Right atrium auricular region (tissue), 2 donors: ENCODE measurements around the gene LAMB1. TPM values are rescaled to one million over a fixed set of nuclear protein-coding genes. Genes with fewer than 3 reads are reported as not detected.

Experiments used
- DNase-seq: peaks from one replicate; pipeline ENCODE4 v3.0.0-alpha.2; 2019; ENCODE audit warnings: low spot score
- H3K27ac ChIP-seq, 2 donors: fragments of 200-600 bp; sonication (generic); 1 replicate in 1 of 2; 2 replicates in 1 of 2; pipeline ENCODE4 v1.5.1; 2016 to 2019
- H3K27me3 ChIP-seq, 2 donors: fragments of 200-600 bp; sonication (generic); one replicate each; pipeline versions ENCODE4 v1.5.1 to v1.6.0; 2017 to 2019
- H3K36me3 ChIP-seq: fragments of 200-600 bp; sonication (generic); one replicate; pipeline ENCODE4 v1.5.1; 2016
- H3K4me1 ChIP-seq, 2 donors: fragments of 200-600 bp; sonication (generic); one replicate each; pipeline versions ENCODE4 v1.5.1 to v1.6.0; 2017 to 2019
- H3K4me3 ChIP-seq, 2 donors: fragments of 200-600 bp; sonication (generic); 1 replicate in 1 of 2; 2 replicates in 1 of 2; pipeline ENCODE4 v1.5.1; 2017 to 2019; ENCODE audit warnings: mild to moderate bottlenecking in 1 of 2, moderate library complexity in 1 of 2
- H3K9me3 ChIP-seq, 2 donors: fragments of 200-600 bp; sonication (generic); one replicate each; pipeline ENCODE4 v1.5.1; 2019
- total RNA-seq, 2 donors: library from RNA; depleted of rRNA; stranded (reverse); fragments of >200 nt; gene quantifications; one replicate each; pipeline ENCODE4 v1.1.0, GENCODE V29; 2016
- TF ChIP-seq, protein P1 (sequence below), 2 donors: fragments of 200-600 bp; sonication (generic); IDR thresholded peaks; one replicate each; pipeline ENCODE4 v1.5.1; 2019; ENCODE audit warnings: antibody characterized with exemption in 2 of 2

Gene LAMB1
- total RNA-seq, 2 donors from 2014 or later, result 52.2 to 60.7 TPM

DNA sequence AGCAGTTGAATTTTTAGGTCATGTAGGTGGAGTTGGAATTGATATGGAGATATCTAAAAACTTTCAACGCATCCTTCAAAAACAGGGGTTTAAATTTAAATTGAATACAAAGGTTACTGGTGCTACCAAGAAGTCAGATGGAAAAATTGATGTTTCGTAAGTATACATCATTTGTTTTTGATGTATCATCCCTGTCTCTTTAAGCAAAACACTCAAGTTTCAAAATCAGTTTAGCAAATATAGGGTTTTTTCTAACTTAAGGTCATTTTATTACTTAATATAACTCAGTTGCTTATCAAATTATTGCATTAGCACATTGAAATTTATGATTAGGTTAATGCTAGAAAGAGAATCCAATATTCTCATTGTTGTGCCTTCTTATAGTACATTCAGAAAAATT, 87.4 kb downstream of the LAMB1 start:
- Histone ChIP-seq H3K27ac (no peak overlapping the region), H3K4me3 (no peak overlapping the region), H3K9me3 (no peaks in the 10 kb centered on the region), H3K36me3 (peaks cover 69% of the 10 kb centered on the region), H3K4me1 (peaks cover 0 to 6% of the 10 kb centered on the region in 2 donors), H3K27me3 (no peaks in the 10 kb centered on the region)
- TF ChIP-seq, protein P1, sequence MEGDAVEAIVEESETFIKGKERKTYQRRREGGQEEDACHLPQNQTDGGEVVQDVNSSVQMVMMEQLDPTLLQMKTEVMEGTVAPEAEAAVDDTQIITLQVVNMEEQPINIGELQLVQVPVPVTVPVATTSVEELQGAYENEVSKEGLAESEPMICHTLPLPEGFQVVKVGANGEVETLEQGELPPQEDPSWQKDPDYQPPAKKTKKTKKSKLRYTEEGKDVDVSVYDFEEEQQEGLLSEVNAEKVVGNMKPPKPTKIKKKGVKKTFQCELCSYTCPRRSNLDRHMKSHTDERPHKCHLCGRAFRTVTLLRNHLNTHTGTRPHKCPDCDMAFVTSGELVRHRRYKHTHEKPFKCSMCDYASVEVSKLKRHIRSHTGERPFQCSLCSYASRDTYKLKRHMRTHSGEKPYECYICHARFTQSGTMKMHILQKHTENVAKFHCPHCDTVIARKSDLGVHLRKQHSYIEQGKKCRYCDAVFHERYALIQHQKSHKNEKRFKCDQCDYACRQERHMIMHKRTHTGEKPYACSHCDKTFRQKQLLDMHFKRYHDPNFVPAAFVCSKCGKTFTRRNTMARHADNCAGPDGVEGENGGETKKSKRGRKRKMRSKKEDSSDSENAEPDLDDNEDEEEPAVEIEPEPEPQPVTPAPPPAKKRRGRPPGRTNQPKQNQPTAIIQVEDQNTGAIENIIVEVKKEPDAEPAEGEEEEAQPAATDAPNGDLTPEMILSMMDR (IDR thresholded peaks at IDR 0.05), result no peak
- DNase-seq, result no peak

DNA sequence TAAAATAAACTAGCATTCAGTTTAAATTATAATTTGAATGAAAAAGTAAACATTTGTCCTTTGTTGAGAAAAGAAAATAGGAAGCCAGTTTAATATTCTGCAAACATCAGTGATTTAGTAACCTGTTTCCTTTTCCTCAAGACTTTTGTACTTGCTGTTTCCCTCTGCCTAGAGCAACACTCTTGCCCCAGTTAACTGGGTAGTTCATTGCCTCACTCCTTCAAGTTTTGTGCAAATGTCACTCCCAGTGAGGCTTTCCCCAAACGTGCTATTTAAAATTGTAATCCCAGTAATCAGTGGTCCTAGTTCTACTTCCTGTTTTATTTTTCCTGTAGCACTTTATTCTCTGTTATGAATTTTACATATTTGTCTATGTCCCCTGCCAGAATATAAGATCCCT, 88.1 kb downstream of the LAMB1 start:
- Histone ChIP-seq H3K27ac (no peak overlapping the region), H3K36me3 (peaks cover 70% of the 10 kb centered on the region), H3K4me1 (no peaks in the 10 kb centered on the region), H3K9me3 (no peaks in the 10 kb centered on the region), H3K27me3 (no peaks in the 10 kb centered on the region), H3K4me3 (no peak overlapping the region)
- DNase-seq, result no peak
- TF ChIP-seq, protein P1 (IDR thresholded peaks at IDR 0.05), result no peak

DNA sequence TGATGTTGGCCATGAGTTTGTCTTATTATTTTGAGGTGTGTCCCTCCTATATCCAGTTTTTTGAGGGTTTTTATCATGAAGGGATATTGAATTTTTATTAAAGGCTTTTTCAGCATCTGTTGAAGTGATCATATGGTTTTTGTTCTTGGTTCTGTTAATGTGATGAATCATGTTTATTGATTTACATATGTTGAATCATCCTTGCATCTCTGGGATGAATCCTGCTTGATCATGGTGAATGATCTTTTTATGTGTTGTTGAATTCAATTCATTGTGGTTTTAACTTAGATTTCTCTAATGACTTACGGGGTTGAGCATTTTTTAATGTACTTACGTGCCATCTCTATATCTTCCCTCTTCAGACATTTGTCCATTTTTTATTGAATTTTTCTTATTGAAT, 89.1 kb downstream of the LAMB1 start:
- Histone ChIP-seq H3K36me3 (peaks cover 70% of the 10 kb centered on the region), H3K4me3 (no peak overlapping the region), H3K4me1 (no peaks in the 10 kb centered on the region), H3K27ac (no peak overlapping the region), H3K9me3 (no peaks in the 10 kb centered on the region), H3K27me3 (no peaks in the 10 kb centered on the region)
- TF ChIP-seq, protein P1 (IDR thresholded peaks at IDR 0.05), result no peak
- no peak for DNase-seq

DNA sequence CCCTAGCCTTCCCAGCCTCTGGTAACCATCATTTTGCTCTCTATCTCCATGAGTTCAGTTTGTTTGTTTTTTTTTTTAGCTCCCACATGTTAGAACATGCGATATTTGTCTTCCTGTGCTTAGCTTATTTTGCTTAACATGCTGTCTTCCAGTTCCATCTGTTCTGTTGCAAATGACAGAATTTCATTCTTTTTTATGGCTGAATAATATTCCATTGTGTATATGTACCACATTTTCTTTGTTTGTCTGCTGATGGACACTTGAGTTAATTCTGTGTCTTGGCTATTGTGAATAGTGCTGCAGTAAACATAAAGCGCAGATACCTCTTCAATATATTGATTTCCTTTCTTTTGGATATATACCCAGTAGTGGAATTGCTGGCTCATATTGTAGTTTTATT, 91.0 kb downstream of the LAMB1 start:
- H3K36me3 ChIP-seq, result peaks cover 71% of the 10 kb centered on the region
- no peak for DNase-seq
- H3K9me3 ChIP-seq, result no peaks in the 10 kb centered on the region
- no peaks in the 10 kb centered on the region for H3K4me1 ChIP-seq
- TF ChIP-seq, protein P1 (IDR thresholded peaks at IDR 0.05), result no peak
- no peaks in the 10 kb centered on the region for H3K27me3 ChIP-seq
- H3K4me3 ChIP-seq, result no peak overlapping the region
- H3K27ac ChIP-seq, result no peak overlapping the region

DNA sequence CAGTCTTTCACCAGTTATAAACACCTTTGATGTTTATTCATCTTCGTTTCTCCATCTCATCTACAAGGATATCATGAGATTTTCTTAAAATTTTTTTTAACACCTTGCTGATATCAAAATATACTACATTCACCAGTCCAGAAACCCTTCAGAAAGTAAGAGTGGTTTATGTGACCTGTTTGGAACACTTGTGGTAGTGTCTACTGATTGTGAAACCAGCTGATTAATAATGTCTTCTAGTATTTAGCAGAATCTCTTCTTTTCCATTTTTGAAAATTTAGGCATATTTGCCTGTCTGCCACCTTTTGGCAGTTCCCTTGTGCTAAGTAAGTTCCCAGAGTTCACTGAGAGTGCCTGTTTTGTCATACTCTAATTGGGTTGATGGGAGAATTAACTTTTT, 93.5 kb downstream of the LAMB1 start:
- Histone ChIP-seq H3K36me3 (peaks cover 74% of the 10 kb centered on the region), H3K4me3 (no peak overlapping the region), H3K4me1 (no peaks in the 10 kb centered on the region), H3K27ac (no peak overlapping the region), H3K9me3 (no peaks in the 10 kb centered on the region), H3K27me3 (no peaks in the 10 kb centered on the region)
- TF ChIP-seq, protein P1 (IDR thresholded peaks at IDR 0.05), result no peak
- no peak for DNase-seq

DNA sequence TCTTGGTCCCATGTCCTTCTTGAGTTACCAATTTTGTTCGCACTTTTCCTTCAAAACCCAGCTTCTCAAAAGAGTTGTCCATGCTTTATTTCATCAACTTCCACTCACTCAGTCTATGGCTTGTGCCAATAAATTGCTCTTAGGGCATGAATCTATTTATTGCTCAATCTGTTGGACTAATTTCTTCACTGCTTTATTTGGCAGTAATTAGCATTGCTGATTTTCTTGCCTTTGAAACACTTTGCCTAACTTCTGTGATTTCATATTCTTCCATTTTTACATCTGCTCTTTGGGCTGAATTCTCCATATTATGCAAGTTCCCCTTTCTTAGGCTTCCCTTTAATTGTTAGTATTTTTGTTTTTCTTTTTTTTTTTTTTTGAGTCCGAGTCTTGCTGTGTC, 95.2 kb downstream of the LAMB1 start:
- TF ChIP-seq, protein P1 (IDR thresholded peaks at IDR 0.05), result no peak
- peak overlapping the region in 1 of 2 donors; percentile 4 for H3K27ac ChIP-seq
- no peaks in the 10 kb centered on the region for H3K4me1 ChIP-seq
- H3K27me3 ChIP-seq, result no peaks in the 10 kb centered on the region
- H3K4me3 ChIP-seq, result no peak overlapping the region
- DNase-seq, result no peak
- H3K36me3 ChIP-seq, result peaks cover 88% of the 10 kb centered on the region
- H3K9me3 ChIP-seq, result no peaks in the 10 kb centered on the region
